Thyroid gland (tissue), 4 donors: ENCODE measurements around the gene OR2T8.

ENCODE experiments used
- CTCF ChIP-seq, 6 experiments: fragments of 200-600 bp in 3 of 6; fragments of 450-650 bp in 3 of 6; sonication (generic) in 3 of 6; IDR thresholded peaks; one replicate each; pipeline ENCODE4 v1.5.1; 2016 to 2019; ENCODE audit warnings: antibody characterized with exemption in 6 of 6, mild to moderate bottlenecking in 2 of 6, inconsistent platforms in 1 of 6, moderate library complexity in 1 of 6
- POLR2A ChIP-seq, 2 donors: fragments of 450-650 bp; IDR thresholded peaks; one replicate each; pipeline ENCODE4 v1.6.1; 2017; ENCODE audit warnings: antibody characterized with exemption in 2 of 2, mild to moderate bottlenecking in 2 of 2, moderate library complexity in 1 of 2

GRCh38 chr1:247953408-247953807 lies 33.4 kb downstream of the OR2T8 start:
- TF ChIP-seq CTCF (IDR thresholded peaks at IDR 0.05) (no peak), POLR2A (IDR thresholded peaks at IDR 0.05) (no peak)
